ENCODE measurements around the gene NTSR2.
A peak's percentile ranks its signal among the peaks of the same experiment; 100 is the strongest.

Gene NTSR2

DNA sequence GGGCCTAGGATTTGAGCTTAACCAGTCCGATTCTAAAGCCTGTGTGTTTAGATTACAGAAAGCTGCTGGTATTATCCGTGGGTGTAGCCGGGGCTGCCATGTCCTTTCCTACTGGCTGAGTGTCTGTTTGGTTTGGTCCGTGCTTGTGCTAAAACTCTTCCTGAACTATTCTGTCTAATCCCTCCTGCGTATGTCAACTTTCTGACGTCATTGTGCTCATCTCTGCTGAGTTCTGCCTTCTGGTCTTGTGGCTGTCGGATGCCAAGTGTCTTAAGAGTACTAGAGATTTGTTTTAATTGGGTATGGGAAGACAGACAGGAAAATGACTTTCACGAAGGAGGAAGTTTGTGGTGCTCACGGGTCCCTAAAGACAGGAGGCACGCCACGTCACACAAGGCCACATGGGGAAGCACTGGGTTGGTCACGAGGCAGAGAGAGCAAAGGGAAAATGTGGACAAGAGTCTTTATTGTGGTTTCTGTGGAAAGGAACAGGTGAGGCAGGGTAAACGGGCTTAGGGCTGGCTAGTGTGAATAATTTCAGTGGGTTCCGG, 31.8 kb upstream of the NTSR2 start:
- intact Hi-C loops (cut with DNase I): no loop called here
- no peak for DNase-seq

DNA sequence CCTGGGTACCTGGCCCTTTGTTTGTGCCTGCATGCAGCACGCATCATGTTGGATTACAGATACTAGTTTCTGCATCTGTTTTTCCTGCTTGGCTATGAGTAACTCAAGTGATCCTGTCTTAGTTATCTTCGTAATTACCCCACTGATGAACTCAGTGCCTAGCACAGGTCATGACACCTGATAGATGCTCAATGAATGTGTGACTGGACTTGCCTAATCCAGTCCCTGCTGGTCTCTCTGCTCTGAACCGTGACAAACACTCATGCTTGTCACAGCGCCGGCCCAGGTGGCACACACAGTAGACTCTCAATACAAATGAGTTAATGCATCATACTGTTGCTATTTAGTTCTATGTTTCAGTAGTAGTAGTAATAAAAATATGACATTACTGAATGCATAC, 31.2 kb upstream of the NTSR2 start:
- intact Hi-C loops (cut with DNase I): no loop called here
- DNase-seq: no peak

DNA sequence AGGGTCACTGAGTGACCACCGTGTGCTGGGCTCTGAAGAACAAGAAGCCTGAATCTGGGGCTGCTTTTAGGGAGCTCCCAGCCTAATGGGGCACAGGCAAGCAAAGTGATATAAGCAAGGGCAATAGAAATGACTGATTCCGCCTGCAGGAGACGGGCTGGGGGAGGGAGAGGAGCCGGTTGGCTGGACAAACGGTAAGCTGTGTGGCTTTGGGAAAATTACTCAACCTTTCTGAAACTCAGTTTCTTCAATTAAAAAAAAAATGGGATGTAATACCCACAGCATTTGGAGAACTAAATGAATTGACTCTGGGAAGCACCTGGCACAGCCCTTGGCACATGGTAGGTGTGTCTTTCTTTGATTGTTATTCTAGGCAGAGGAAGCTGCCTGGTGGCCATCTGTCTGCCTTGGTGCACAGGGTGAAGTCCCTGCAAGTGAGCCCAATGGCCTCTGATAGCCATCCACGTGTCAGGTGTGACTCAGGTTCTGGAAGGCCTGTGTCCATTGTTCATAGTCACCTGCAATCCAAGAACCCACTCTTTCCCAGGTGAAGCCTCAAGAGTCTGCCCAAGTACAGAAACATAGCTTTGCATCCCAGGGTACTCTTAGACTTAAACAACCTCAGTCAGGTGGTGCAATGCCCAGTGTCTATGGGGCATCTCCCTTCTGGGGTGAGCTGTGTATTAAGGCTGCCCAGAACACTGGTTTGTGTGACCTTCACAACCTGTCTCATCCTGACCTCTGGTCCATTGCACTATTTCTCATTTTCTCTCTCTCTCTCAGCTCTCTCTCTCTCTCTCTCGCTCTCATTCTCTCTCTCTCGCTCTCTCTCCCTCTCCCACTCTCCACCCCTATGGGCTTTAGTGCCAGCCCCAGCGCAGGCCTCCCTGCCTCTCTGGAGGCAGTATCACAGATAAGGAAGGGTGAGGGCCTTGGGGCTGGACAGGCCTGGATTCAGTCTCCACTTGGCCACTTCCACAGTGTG, 30.0 kb upstream of the NTSR2 start:
- DNase-seq: no peak
- intact Hi-C loops (cut with DNase I): no loop called here

DNA sequence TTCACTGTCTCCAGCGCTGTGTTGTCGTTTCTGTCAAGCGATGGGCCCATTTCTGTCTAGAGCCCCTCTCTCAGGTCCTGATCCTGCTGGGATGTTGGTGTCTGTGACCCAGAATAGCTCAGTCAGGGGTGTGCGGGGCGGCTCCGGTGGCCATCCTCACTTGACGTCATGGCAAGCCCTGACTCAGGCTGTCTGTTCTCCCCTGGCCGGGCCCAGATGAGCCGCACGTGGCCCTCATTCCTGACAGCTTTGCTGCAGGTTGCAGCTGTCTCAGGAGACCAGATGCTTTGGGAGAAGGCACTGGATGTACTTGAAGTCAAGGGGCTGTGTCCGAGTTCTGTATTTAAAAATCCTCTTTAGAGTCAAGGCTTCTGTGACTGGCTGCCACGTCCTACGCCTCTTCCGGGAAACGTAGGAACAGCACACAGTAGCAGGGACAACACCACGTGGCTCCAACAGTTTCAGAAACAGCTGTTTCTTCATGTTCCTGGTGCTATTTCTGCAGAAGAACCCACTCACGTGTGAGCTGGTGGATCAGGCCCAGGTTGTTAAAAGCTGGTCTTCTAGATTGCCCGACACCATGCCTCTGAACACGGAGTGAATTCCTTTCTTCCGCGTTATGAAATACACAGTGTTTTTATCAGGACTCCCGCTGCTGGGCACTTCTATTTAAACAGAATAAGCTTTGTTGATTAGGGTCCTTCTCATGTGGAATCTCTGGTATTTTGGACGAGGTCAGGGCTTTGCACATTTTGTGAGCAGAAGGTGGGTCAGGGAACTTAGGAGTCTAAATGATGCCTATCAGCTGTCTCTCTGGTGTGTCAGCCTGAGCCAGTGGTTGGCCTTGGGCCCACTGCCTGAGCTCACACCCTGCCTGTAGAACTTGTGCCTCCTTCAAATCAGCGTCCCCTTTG, 28.3 kb upstream of the NTSR2 start:
- intact Hi-C loops (cut with DNase I): no loop called here
- DNase-seq: peak in 14 of 42 donors; percentile 20 to 61 (median 34)

DNA sequence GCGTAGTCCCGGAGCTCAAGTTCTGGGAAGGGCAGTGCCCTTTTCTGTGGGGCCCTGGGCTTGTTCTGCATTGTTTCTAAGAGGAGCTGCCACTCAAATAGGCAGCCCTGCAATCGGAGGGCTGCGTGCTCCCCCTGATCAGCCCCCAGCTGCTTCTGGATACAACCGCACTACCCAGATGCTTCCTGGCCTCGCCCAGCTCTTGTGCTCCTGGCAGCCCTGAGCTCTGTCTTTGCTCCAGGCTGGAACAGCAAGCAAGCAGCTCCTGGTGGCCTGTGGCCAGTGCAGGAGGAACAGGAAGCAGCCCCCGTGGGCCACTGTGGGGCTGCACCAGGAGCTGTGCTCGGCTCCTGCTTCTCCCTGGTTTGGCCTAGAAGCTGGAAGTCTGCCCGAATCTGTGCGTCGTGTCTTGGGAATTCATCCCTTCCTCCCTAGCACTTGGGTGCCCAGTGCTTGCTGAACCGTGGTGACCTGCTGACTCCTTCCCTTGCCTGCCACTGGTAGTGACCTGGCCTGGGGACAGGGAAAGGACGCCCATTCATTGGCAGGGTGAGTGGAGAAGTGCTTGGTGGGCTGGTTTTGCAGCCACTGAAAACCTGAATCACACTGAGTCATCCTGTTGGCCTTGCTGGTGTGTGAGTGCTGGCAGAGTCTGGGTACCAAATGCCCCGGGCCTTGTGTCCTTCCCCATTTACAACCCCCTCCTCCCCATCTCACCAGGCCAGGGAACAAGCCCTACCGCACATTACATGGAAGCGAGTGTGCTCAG, 27.3 kb upstream of the NTSR2 start:
- intact Hi-C loops (cut with DNase I): no loop called here

DNA sequence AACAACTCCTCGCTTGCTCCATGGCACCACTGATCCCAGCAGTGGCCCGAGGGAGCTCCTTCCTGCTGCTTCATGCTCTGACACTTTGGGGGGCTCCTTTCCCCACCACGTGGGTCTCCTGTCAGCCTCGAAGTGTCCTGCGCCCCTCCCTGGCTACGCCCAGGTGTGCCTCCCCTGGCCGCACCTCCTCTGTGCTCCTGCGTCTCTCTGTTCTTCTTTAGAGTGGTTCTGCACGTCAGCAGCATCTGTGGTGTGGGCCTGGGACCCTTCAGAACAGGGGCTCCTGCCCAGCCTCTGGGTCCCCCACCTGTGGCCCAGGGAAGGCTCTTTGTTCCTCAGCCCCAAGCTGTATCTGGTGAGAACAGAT, 26.7 kb upstream of the NTSR2 start:
- no peak for DNase-seq
- intact Hi-C loops (cut with DNase I): no loop called here

More for the DNA sequence above, 27.3 kb upstream of the NTSR2 start:
- DNase-seq: peak in 14 of 42 donors; percentile 24 to 85 (median 54)

DNA sequence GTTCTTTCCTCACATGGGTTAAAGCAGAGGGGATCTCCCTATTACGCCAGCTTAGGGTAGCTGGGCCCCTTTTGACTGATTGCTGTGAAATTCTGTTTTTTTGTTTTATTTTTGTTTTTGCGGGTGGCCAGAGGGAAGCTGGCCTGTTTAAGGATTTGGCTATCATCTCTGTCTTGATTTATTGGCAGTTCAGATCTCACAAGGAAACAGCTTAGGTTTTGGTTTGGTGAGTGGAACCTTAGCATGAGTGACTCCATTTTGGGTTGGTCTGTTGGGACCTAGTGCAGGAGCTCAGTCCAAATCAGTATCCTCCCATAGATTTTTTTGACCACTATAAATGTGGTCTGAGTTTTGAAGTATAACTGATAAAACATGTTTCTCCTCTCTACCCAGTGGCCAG, 25.6 kb upstream of the NTSR2 start:
- intact Hi-C loops (cut with DNase I): no loop called here
- no peak for DNase-seq

DNA sequence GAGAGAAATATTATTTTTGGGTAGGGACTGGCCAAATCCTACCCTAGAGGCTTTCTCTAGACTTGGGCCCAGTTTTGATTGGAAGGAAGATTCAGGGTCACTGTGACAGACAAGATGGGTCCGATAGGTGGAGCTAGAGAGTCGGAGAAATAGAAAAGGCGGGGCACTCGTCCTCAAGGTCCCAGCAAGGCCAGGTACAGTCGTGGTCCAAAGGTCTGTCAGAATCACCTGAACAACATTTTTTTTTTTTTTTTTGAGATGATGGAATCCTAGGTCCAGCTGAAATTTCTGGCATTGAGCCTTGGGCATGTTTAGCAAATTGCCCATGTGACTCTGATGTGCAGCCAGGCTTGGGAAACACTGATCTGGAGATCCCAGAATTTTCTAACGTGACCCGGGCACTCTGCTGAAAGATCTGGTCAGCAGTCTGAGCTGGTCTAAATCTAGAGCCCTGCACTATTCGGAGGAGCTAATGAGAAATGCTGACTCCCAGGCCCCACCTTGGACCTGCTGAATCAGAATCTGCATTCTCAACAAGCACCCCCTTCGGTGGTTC, 23.0 kb upstream of the NTSR2 start:
- intact Hi-C loops (cut with DNase I): no loop called here

DNA sequence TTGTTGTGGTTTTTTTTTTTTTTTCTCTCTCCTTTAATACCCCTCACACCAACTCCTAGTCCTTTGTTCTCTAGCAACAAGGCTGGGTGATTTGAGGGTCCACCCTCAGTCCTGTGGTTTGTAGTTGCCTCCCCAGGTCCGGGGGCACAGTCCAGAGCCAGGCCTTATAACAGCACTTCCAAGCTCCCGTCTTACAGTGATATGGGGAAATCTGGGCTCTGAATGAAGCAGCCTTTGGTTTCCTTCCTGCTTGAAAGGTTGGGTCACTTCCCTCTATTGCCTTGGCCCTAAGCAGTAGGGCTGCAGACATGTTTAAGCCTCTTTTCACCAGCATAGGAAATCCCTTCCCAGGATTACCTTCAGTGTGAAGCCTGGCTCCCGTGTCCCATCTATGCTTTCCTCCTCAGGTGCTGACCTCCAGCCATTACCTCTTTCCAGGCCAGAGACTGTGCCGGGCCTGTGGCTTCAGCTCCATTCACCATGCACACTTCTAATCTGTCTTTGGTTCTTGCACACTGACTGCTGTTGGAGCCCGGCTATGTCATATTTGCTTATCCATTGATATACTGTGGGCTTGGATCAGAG, 21.2 kb upstream of the NTSR2 start:
- intact Hi-C loops (cut with DNase I): no loop called here
- no peak for DNase-seq

More for the DNA sequence above, 23.0 kb upstream of the NTSR2 start:
- peak in 39 of 42 donors; percentile 43 to 88 (median 70) for DNase-seq

DNA sequence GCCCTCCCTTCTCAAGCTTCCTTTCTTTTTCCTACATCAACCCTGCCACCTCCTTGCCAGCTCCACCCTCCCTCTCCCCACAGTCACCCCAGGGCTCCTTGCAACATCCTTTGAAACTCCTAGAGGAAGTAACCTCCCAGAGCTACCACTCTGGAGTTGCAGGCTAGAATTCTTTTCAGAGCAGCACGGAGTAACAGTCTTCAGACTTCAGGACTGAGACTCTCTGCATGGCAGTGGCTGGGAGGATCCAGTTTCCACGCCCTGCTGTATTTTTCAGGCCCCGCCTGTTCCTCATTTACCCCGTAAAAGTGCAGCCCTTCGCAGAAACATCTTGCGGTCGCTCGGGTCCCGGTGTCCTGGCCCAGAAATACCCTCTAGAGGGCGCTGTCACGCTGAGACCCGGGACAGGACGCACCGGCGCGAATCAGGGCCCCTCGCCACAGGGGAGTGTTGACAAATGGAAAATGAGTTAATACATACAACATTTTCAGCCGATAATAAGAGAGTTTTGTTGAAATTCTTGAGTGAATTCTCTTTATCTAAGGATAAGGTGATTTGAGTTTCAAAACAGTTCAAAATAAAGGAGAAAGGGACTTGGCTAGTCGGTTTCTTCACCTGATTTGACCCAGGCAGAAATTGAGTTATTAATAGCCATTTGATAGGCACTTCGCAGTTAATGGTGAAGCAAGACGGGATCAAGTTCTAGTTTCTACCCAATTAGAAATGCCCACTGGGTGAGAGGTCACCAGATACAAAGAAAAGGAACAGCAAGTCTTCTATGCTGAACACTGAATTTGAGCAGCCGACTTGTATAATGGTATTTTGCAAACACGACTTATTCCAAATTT, 18.5 kb upstream of the NTSR2 start:
- intact Hi-C loops (cut with DNase I): loop anchor here (2.0 kb wide), 1 partner anchor 90 kb away; no protein-coding TSS in a partner anchor

DNA sequence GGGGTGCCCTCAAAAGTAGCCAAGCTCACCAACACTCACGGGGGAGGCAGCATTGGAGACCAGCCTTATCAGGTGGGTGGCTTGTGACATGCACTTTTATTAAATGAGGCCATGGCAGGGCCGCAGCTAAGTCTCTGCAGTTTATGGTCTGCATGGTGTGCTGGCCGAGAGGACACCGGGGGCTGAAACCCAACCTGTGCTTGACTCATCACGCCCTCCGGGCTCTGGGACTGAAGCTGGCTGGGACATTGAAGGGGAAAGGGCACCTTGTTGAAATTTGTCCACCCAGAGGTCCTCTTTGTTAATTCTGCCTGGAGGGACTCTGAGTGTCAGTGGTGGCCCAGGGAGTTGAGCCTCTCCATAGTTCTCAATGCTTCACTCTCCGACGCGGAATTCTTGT, 17.7 kb upstream of the NTSR2 start:
- intact Hi-C loops (cut with DNase I): loop anchor here (2.0 kb wide), 1 partner anchor 91 kb away; no protein-coding TSS in a partner anchor
- DNase-seq: no peak

More for the DNA sequence above, 18.5 kb upstream of the NTSR2 start:
- peak; percentile 53 to 92 (median 79) for DNase-seq

DNA sequence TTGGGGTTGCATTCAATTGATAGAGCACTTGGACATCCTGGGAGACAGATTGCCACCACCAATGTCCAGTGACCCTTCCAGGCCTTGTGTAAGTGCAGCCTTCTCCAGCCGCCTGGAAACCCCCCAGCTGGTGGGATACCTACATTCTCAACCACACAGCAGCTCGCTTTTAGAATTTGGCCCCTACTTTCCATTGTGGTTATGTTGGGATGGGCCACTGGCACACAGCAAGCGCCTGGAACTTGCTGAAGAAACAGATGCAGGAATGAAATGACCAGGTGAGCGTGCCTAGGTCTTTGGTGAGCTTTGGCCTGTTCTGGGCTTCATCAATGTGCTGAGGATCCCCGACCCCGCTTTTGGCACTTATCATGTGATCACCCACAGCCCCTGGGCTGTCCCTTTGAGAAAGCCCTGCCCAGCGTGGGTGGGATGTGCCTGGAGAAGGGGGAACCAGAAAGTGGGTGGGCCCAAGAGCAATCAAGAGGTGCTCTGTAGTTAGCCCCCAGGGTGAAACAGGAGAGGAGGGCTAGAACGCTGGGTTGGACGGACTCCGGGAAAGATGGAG, 16.0 kb upstream of the NTSR2 start:
- DNase-seq: no peak
- intact Hi-C loops (cut with DNase I): no loop called here

DNA sequence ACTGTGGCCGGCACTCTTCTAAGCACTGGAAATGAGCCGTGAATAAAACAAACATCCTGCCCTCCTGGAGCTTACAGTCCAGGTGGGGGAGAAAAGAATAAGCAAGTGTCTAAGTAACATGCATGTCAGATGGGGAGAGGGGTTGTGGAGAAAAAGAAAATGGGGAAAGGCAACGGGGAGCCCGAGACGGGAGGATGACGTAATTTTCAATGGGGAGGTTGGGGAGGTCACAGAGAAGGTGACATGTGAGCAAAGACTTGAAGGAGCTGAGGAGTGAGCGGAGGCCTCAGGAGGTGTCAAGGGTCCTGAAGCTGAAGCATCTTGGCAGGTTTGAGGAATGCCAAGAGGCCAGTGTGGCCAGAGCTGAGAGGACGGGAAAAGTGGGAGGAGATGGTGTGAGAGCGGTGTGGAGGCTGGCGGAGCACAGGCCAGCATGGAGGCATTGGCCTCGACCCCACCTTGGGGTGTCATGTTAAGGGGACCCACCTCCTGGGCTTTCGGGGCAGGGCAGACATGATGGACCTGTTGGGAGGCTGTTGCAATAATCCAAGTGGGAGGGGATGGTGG, 15.0 kb upstream of the NTSR2 start:
- intact Hi-C loops (cut with DNase I): no loop called here
- no peak for DNase-seq

DNA sequence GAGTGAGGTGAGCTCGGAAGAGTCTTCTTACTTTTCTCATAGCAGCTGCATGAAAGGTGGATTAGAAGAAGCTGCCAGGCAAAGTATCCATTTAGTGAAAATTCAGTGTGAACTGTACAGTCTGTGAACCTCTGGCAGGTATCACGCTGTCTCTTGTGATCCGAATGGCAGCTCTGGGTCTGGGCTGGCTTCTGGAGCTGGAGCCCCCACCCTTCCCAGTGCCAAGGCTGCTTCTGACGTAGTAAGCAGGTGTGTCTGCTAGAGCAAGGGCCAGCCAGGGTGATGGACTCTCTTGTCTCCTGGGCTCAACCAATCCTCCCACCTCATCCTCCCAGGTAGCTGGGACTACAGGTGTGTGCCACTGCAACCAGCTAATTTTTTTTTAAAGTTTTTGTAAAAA, 14.0 kb upstream of the NTSR2 start:
- DNase-seq: peak in 1 of 42 donors; percentile 10
- intact Hi-C loops (cut with DNase I): no loop called here

DNA sequence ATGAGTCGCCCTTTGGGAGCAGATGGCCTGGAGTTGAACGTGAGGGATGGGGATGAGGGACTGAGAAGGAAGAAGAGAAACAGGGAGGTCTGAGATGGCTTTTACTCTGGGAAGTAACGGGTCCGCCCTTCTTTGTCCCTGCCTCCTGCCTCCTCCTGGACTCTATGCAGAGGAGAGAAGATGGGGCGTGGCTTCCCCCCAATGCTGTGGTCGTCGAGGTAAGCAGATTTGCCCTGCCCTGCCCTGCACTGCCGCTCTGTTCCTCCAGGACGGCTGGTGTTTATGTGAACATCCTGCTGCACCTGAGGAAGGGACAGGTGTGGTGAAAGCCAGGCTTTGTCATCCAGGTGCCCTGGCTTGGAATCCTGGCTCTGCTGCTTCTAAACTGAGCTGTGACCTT, 13.5 kb upstream of the NTSR2 start:
- DNase-seq: peak in 1 of 42 donors; percentile 25
- intact Hi-C loops (cut with DNase I): no loop called here

DNA sequence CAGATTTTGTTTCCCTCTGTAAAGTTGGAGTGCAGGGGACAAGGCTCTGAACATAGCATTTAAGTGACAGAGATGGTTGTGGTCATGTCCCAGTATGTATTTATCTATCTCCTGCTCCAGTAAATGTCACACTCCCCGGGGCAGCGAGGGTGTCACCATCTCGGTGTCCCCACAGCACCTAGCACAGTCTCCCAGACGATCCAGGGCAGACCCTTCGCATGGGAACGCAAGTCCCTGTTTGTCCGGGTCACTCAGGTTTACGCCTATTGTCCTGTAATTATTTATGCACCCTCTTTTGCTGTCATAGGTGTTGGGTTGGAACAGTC, 12.6 kb upstream of the NTSR2 start:
- DNase-seq: peak in 1 of 42 donors; percentile 23
- intact Hi-C loops (cut with DNase I): no loop called here

All from head of caudate nucleus (tissue), 42 donors.